22Rv1 (cell line): Measurements from ENCODE around the gene CABLES1.

Experiments used
- CTCF ChIP-seq: fragments of 450-650 bp; IDR thresholded peaks from 2 replicates; pipeline ENCODE4 v1.5.1; 2017; ENCODE audit warnings: mild to moderate bottlenecking
- ZFX ChIP-seq: fragments of 450-650 bp; IDR thresholded peaks from 2 replicates; pipeline ENCODE4 v1.6.1; 2017; ENCODE audit warnings: antibody characterized with exemption, borderline replicate concordance

GRCh38 chr18:23099621-23100020 lies 35.7 kb upstream of the CABLES1 start:
- no peak for TF ChIP-seq CTCF
- no peak for TF ChIP-seq ZFX
